Measurements from ENCODE around the gene RMND1. TPM values are rescaled to one million over a fixed set of nuclear protein-coding genes. Genes with fewer than 3 reads are reported as not detected.

The RMND1 gene
- total RNA-seq, 1 experiment from 2014 or later = 27.0 TPM

DNA sequence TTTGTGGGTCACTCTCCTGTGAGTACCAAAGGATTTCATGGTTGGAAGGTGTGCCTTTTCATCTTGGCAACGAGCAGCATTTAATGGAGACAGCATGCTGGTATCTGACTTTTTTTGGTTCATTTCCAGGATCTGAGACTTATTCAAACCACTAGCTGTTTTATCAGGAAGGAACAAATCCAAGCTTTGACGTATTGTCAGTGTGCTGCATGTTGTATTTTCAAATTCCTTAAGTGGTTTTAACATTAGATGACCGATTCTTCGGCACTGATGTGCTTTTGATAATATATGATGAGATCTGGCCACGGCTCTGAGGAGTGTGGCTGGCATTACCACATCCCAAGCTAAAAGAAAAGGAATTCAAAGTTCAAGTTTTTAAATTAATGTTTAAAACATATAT, 6.4 kb downstream of the RMND1 start:
- Histone ChIP-seq H4K20me1 (ENCODE audit: control insufficient read depth, insufficient read depth, insufficient read length) (no peaks in the 10 kb centered on the region), H3K9ac (ENCODE audit: extremely low read depth, insufficient read length, low read length) (no peak overlapping the region), H2BK5ac (ENCODE audit: insufficient read length, low read length) (no peak overlapping the region), H2BK20ac (ENCODE audit: low read depth, low read length, poor library complexity, severe bottlenecking) (no peak overlapping the region), H3T11ph (ENCODE audit: low read length) (no peak overlapping the region), H3K9me3 (ENCODE audit: control insufficient read depth, low read depth, low read length) (no peaks in the 10 kb centered on the region), H3K4ac (ENCODE audit: low read depth, low read length) (no peak overlapping the region), H2BK15ac (ENCODE audit: low read depth, low read length) (no peak overlapping the region), H3K23me2 (ENCODE audit: insufficient read length, low read depth, low read length, poor library complexity, severe bottlenecking) (no peaks in the 10 kb centered on the region), H3K4me1 (ENCODE audit: insufficient read depth, low read length) (no peaks in the 10 kb centered on the region), H2AFZ (ENCODE audit: low read length) (no peak overlapping the region), H4K91ac (ENCODE audit: insufficient read length, low read depth, low read length) (no peak overlapping the region), H3K4me2 (ENCODE audit: insufficient read depth, insufficient read length, low read length) (no peak overlapping the region), H3K79me1 (ENCODE audit: insufficient read depth, low read depth, low read length, poor library complexity, severe bottlenecking) (peaks cover 9% of the 10 kb centered on the region), H3K23ac (ENCODE audit: insufficient read length, low read depth, low read length) (no peak overlapping the region), H2BK120ac (ENCODE audit: low read depth, low read length, poor library complexity, severe bottlenecking) (no peak overlapping the region), H3K14ac (ENCODE audit: insufficient read depth, low read length) (no peak overlapping the region), H3K27ac (ENCODE audit: insufficient read length, low read depth, low read length) (no peak overlapping the region), H4K5ac (ENCODE audit: insufficient read length, low read depth, low read length) (no peak overlapping the region), H4K8ac (replicated peaks; ENCODE audit: insufficient read length, low read depth, low read length) (no peak overlapping the region), H2BK12ac (ENCODE audit: insufficient read length, low read depth, low read length) (no peak overlapping the region), H3K79me2 (ENCODE audit: insufficient read depth, low read length) (peaks cover 14% of the 10 kb centered on the region; the same call in 1 of the 2 replicates), H3K56ac (ENCODE audit: insufficient read length, low read depth, low read length) (no peak overlapping the region), H3K18ac (ENCODE audit: insufficient read length, low read depth, low read length) (no peak overlapping the region), H2AK5ac (ENCODE audit: insufficient read length, low read length) (no peak overlapping the region), H3K27me3 (ENCODE audit: insufficient read depth, low read length) (no peaks in the 10 kb centered on the region)
- Mint-ChIP-seq H3K4me1 (peaks cover 0 to 8% of the 10 kb centered on the region in 2 experiments; a peak in 1 of 4 replicates), H3K27me3 (ENCODE audit: low read depth) (no peaks in the 10 kb centered on the region), H3K4me3 (no peak overlapping the region), H3K9me3 (peaks cover 0 to 4% of the 10 kb centered on the region in 2 experiments; a peak in 1 of 5 replicates), H3K36me3 (ENCODE audit: insufficient read depth in 1 of 3, low read depth in 3 of 3) (peaks cover 4 to 28% (median 20%) of the 10 kb centered on the region in 3 experiments; a peak in 4 of 7 replicates), H3K27ac (no peak overlapping the region)
- no peak for DNase-seq
- TF ChIP-seq, protein P1, sequence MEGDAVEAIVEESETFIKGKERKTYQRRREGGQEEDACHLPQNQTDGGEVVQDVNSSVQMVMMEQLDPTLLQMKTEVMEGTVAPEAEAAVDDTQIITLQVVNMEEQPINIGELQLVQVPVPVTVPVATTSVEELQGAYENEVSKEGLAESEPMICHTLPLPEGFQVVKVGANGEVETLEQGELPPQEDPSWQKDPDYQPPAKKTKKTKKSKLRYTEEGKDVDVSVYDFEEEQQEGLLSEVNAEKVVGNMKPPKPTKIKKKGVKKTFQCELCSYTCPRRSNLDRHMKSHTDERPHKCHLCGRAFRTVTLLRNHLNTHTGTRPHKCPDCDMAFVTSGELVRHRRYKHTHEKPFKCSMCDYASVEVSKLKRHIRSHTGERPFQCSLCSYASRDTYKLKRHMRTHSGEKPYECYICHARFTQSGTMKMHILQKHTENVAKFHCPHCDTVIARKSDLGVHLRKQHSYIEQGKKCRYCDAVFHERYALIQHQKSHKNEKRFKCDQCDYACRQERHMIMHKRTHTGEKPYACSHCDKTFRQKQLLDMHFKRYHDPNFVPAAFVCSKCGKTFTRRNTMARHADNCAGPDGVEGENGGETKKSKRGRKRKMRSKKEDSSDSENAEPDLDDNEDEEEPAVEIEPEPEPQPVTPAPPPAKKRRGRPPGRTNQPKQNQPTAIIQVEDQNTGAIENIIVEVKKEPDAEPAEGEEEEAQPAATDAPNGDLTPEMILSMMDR (conservative IDR thresholded peaks at IDR 0.05) = no peak
- no CpG with 5 or more reads among the region's 5 CpGs for WGBS (ENCODE audit: extremely low coverage, insufficient read length, low lambda C conversion rate)

Data from H9 (cell line).